K562 (cell line): ENCODE results near the gene WDR91. TPM values are rescaled to one million over a fixed set of nuclear protein-coding genes. Genes with fewer than 3 reads are reported as not detected.

ENCODE experiments used
- ARID3B ChIP-seq: fragments of 250-450 bp; sonication (Bioruptor Pico); IDR thresholded peaks from 2 replicates; pipeline ENCODE4 v1.4.0; 2020; ENCODE audit warnings: borderline replicate concordance
- BDP1 ChIP-seq: IDR thresholded peaks from 3 replicates; pipeline ENCODE4 v1.6.1; 2011; ENCODE audit not compliant: insufficient read length, insufficient read depth
- GTF2A2 ChIP-seq: IDR thresholded peaks from 2 replicates; pipeline ENCODE4 v1.6.1; 2016; ENCODE audit warnings: mild to moderate bottlenecking, missing genetic modification characterization, missing compliant biosample characterization
- GTF2F1 ChIP-seq: IDR thresholded peaks from 2 replicates; pipeline ENCODE4 v1.6.1; 2011; ENCODE audit warnings: low read depth, low read length, improper control_type of control experiment
- HDAC2 ChIP-seq: fragments of 450-650 bp; IDR thresholded peaks from 2 replicates; pipeline ENCODE4 v1.6.1; 2016; ENCODE audit warnings: mild to moderate bottlenecking
- HMG20A ChIP-seq: fragments of 450-650 bp; formaldehyde crosslinking; conservative IDR thresholded peaks from 2 replicates; pipeline ENCODE4 v1.4.0; 2020; ENCODE audit warnings: mild to moderate bottlenecking, mixed read lengths
- HSF4 ChIP-seq: fragments of 250-450 bp; sonication (Bioruptor Pico); IDR thresholded peaks from 2 replicates; pipeline ENCODE4 v2.1.2; 2022; ENCODE audit warnings: mild to moderate bottlenecking, moderate library complexity, borderline replicate concordance
- IFI16 ChIP-seq: fragments of 250-450 bp; sonication (Bioruptor Pico); IDR thresholded peaks from 2 replicates; pipeline ENCODE4 v2.1.2; 2022; ENCODE audit warnings: mild to moderate bottlenecking, inconsistent platforms
- KAT7 ChIP-seq: sonication (generic); formaldehyde crosslinking; IDR thresholded peaks from 2 replicates; pipeline ENCODE4 v1.8.0; 2022; ENCODE audit warnings: missing genetic modification reagents, mild to moderate bottlenecking, borderline replicate concordance
- LARP7 ChIP-seq: fragments of 450-650 bp; IDR thresholded peaks from 2 replicates; pipeline ENCODE4 v1.6.1; 2016
- MEF2D ChIP-seq: conservative IDR thresholded peaks from 2 replicates; pipeline ENCODE4 v1.6.1; 2016; ENCODE audit warnings: low read depth, missing genetic modification characterization, missing compliant biosample characterization
- NBN ChIP-seq: fragments of 450-650 bp; IDR thresholded peaks from 2 replicates; pipeline ENCODE4 v1.6.1; 2016; ENCODE audit warnings: low read depth, mild to moderate bottlenecking
- NCOA6 ChIP-seq: fragments of 450-650 bp; IDR thresholded peaks from 2 replicates; pipeline ENCODE4 v1.6.1; 2017; ENCODE audit warnings: mild to moderate bottlenecking
- RBFOX2 ChIP-seq: fragments of 200-400 bp; formaldehyde crosslinking; IDR thresholded peaks from 2 replicates; pipeline ENCODE4 v1.6.1; 2017; ENCODE audit warnings: low read depth, mild to moderate bottlenecking, low read length, moderate library complexity
- RBM15 ChIP-seq: fragments of 200-400 bp; formaldehyde crosslinking; IDR thresholded peaks from 2 replicates; pipeline ENCODE4 v1.6.1; 2018; ENCODE audit warnings: mild to moderate bottlenecking, low read length, moderate library complexity; ENCODE audit not compliant: insufficient read depth
- RFX7 ChIP-seq: fragments of 250-450 bp; sonication (Bioruptor Pico); IDR thresholded peaks from 2 replicates; pipeline ENCODE4 v1.5.1; 2021; ENCODE audit warnings: mild to moderate bottlenecking
- SAP30 ChIP-seq: fragments of 200-600 bp; sonication (generic); IDR thresholded peaks from 2 replicates; pipeline ENCODE4 v1.6.1; 2012; ENCODE audit warnings: borderline replicate concordance, low read depth, mild to moderate bottlenecking, moderate library complexity, low read length, control low read depth, inconsistent platforms; ENCODE audit not compliant: insufficient read depth, poor library complexity, severe bottlenecking
- SRF ChIP-seq, 2 experiments: fragments of 250-450, 450-650 bp in 1 of 2; sonication (Bioruptor Pico) in 1 of 2; sonication (generic) in 1 of 2; formaldehyde crosslinking; IDR thresholded peaks; 2 replicates each; pipeline versions ENCODE4 v1.5.0 to v1.5.1; 2020 to 2022; ENCODE audit warnings: mild to moderate bottlenecking in 1 of 2, missing genetic modification reagents in 1 of 2
- TAF1 ChIP-seq: IDR thresholded peaks from 2 replicates; pipeline ENCODE4 v1.6.1; 2011; ENCODE audit warnings: mild to moderate bottlenecking, low read length, moderate library complexity; ENCODE audit not compliant: insufficient read depth, control insufficient read depth, severe bottlenecking; ENCODE audit errors: extremely low read depth
- TARDBP ChIP-seq: fragments of 450-650 bp; IDR thresholded peaks from 2 replicates; pipeline ENCODE4 v1.6.1; 2016
- YBX1 ChIP-seq: fragments of 450-650 bp; IDR thresholded peaks from 2 replicates; pipeline ENCODE4 v1.7.1; 2016; ENCODE audit warnings: mild to moderate bottlenecking
- ZFP1 ChIP-seq: fragments of 450-650 bp; formaldehyde crosslinking; IDR thresholded peaks from 2 replicates; pipeline ENCODE4 v1.4.0; 2020; ENCODE audit warnings: mild to moderate bottlenecking, mixed read lengths
- ZNF561 ChIP-seq: fragments of 450-650 bp; formaldehyde crosslinking; conservative IDR thresholded peaks from 2 replicates; pipeline ENCODE4 v1.4.0; 2020; ENCODE audit warnings: mild to moderate bottlenecking, moderate library complexity
- ZNF696 ChIP-seq: fragments of 250-450 bp; sonication (Bioruptor Pico); conservative IDR thresholded peaks from 2 replicates; pipeline ENCODE4 v1.4.0; 2020; ENCODE audit warnings: mild to moderate bottlenecking, moderate library complexity
- polyA plus RNA-seq, 8 experiments: library from polyadenylated mRNA; depleted of rRNA in 4 of 8; stranded (reverse) in 5 of 8; unstranded in 3 of 8; fragments of >200 nt; fragmentation: Nextera tagmentation in 2 of 8; fragmentation: Illumina TruSeq in 1 of 8; extraction: Ambion mirVana in 2 of 8; extraction: Trizol in 1 of 8; gene quantifications; 2 replicates each; pipeline versions ENCODE4 v1.2.1 to v1.2.3, GENCODE V29; 2011 to 2014; ENCODE audit warnings: inconsistent platforms in 1 of 8, missing spikeins in 1 of 8
- total RNA-seq, 7 experiments: library from RNA; depleted of rRNA in 6 of 7; stranded (reverse); fragments of >200 nt in 6 of 7; fragmentation: Illumina TruSeq in 2 of 7; extraction: Trizol in 2 of 7; gene quantifications; 2 replicates each; pipeline versions ENCODE4 v1.2.1 to v1.2.3, GENCODE V29; 2011 to 2021; ENCODE audit warnings: low replicate concordance in 1 of 7
- TF ChIP-seq, protein P1 (sequence below), 2 experiments: fragments of 450-650 bp in 1 of 2; sonication (generic) in 1 of 2; formaldehyde crosslinking in 1 of 2; IDR thresholded peaks in 1 of 2; conservative IDR thresholded peaks in 1 of 2; 2 replicates each; pipeline versions ENCODE4 v1.6.1 to v1.8.1; 2016 to 2023; ENCODE audit warnings: mild to moderate bottlenecking in 2 of 2, moderate library complexity in 2 of 2, inconsistent platforms in 1 of 2, missing genetic modification reagents in 1 of 2
- TF ChIP-seq, protein P2 (sequence below): fragments of 450-650 bp; formaldehyde crosslinking; IDR thresholded peaks from 2 replicates; pipeline ENCODE4 v1.4.0; 2020; ENCODE audit warnings: mild to moderate bottlenecking, moderate library complexity

WDR91 gene
- total and polyA plus RNA-seq, 9 of the 15 experiments (the other 6 are each of a cell fraction or from before 2014, with no cell fraction given) = 1.9 to 18.2 (median 9.8) TPM

DNA sequence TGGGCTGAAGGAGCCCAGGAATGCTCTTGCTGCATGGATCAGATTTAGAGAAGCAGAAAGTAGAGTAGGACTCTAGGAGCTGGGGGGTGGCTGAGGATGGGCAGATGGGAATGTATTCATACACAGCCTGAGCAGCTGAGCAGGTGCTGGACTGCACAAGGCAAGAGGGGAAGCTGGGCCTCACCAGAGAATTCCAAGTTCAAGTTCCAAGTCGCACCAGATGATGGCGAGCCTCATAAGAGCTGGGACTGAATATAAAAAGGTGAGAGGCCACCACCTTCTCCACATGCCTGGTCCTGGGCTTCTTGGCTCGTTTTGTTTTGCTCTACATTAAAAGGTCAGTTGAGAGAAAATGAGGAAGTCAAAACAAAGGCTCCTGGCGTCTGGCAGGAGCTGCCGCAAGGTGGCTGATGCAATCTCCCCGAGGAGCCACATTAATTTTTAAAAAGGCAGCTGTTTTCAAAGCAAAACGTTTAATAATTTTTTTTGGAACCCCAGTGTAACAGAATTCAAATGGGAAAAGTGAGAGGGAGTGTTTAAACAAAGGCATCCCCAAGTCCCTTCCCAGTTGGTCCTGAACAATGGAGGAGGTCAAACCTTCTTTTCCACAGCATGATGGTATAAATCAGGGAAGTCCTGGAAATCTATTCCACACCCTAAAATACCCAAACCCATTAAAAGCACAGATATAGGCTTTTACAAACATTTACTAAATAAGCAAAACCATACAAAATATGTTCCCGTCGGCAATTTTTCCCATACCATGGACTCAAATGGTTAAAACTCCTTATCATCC is 50.3 kb downstream of the WDR91 start (continued):
- TF ChIP-seq HMG20A (CRISPR knock-in tag) (no peak), IFI16 (no peak), SAP30 (no peak), ZNF561 (no peak), ZNF696 (no peak), GTF2F1 (no peak), HDAC2 (no peak), LARP7 (no peak), YBX1 (no peak), TAF1 (no peak), ZFP1 (CRISPR knock-in tag) (no peak; the same call in 1 of the 2 replicates), SRF (CRISPR knock-in tag; IDR thresholded peaks at IDR 0.05) (no peak), BDP1 (no peak), GTF2A2 (tag) (0 out of 2 replicates have a peak, but pooled peaks have one; percentile 29), NBN (0 out of 2 replicates have a peak, but pooled peaks have one; percentile 14), MEF2D (tag) (peak; percentile 55), HSF4 (CRISPR knock-in tag) (0 out of 2 replicates have a peak, but pooled peaks have one; percentile 10), ARID3B (CRISPR knock-in tag) (no peak), RBFOX2 (no peak; the same call in 1 of the 2 replicates), RFX7 (CRISPR knock-in tag) (no peak), NCOA6 (no peak), RBM15 (no peak), TARDBP (no peak), KAT7 (CRISPR knock-in tag) (no peak)
- TF ChIP-seq, protein P1, sequence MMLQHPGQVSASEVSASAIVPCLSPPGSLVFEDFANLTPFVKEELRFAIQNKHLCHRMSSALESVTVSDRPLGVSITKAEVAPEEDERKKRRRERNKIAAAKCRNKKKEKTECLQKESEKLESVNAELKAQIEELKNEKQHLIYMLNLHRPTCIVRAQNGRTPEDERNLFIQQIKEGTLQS (IDR thresholded peaks at IDR 0.05) = peak; percentile 94
- TF ChIP-seq, protein P1 (CRISPR knock-in tag; conservative IDR thresholded peaks at IDR 0.05) = no peak
- TF ChIP-seq, protein P2, sequence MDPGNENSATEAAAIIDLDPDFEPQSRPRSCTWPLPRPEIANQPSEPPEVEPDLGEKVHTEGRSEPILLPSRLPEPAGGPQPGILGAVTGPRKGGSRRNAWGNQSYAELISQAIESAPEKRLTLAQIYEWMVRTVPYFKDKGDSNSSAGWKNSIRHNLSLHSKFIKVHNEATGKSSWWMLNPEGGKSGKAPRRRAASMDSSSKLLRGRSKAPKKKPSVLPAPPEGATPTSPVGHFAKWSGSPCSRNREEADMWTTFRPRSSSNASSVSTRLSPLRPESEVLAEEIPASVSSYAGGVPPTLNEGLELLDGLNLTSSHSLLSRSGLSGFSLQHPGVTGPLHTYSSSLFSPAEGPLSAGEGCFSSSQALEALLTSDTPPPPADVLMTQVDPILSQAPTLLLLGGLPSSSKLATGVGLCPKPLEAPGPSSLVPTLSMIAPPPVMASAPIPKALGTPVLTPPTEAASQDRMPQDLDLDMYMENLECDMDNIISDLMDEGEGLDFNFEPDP (CRISPR knock-in tag) = no peak
